CD1c-positive myeloid dendritic cell (primary cell): ENCODE measurements around the gene KLB.

Experiments used
- DNase-seq: peaks from one replicate; pipeline ENCODE4 v3.0.0-alpha.2; 2016; ENCODE audit errors: extremely low spot score

Gene KLB

GRCh38 chr4:39464886-39465501 lies 58.3 kb downstream of the KLB start:
- DNase-seq = no peak

GRCh38 chr4:39466747-39467146 lies 60.0 kb downstream of the KLB start:
- no peak for DNase-seq

GRCh38 chr4:39467464-39467863 lies 60.7 kb downstream of the KLB start:
- no peak for DNase-seq

- DNase-seq = peak; percentile 88
These were observed 62.8 kb downstream of the KLB start for GRCh38 chr4:39469429-39470077.

GRCh38 chr4:39470402-39470801 lies 63.7 kb downstream of the KLB start:
- no peak for DNase-seq

- DNase-seq = no peak
These were observed 65.7 kb downstream of the KLB start for GRCh38 chr4:39472396-39472795.

GRCh38 chr4:39476187-39476895 lies 69.6 kb downstream of the KLB start:
- DNase-seq = no peak

- DNase-seq = no peak
These were observed 73.5 kb downstream of the KLB start for GRCh38 chr4:39480251-39480650.

GRCh38 chr4:39480902-39481695 lies 74.4 kb downstream of the KLB start:
- peak; percentile 47 for DNase-seq

GRCh38 chr4:39484582-39485272 lies 78.0 kb downstream of the KLB start:
- peak; percentile 71 for DNase-seq

- DNase-seq = peak; percentile 25
These were observed 79.6 kb downstream of the KLB start for GRCh38 chr4:39486221-39486804.

- DNase-seq = no peak
These were observed 83.6 kb downstream of the KLB start for GRCh38 chr4:39490322-39490721.

GRCh38 chr4:39494354-39494753 lies 87.6 kb downstream of the KLB start:
- no peak for DNase-seq

GRCh38 chr4:39495446-39496213 lies 88.9 kb downstream of the KLB start:
- DNase-seq = no peak

- no peak for DNase-seq
These were observed 91.4 kb downstream of the KLB start for GRCh38 chr4:39497909-39498726.

- no peak for DNase-seq
These were observed 91.9 kb downstream of the KLB start for GRCh38 chr4:39498727-39499020.
